HEK293 (cell line): ENCODE measurements around the gene TP53BP2.
A peak's percentile ranks its signal among the peaks of the same experiment; 100 is the strongest.

Experiments
- CTCF ChIA-PET: fragments of 350-600 bp; formaldehyde crosslinking; extraction: SDS; loops from one replicate; lab custom pipeline; 2021; ENCODE audit warnings: antibody characterized with exemption; lab: Yijun Ruan, JAX
- POLR2A ChIA-PET: fragments of 300-600 bp; formaldehyde crosslinking; extraction: SDS; loops from one replicate; lab custom pipeline; 2020; ENCODE audit warnings: antibody characterized with exemption, inconsistent platforms; lab: Yijun Ruan, JAX
- H3K27ac ChIP-seq: fragments of 200-500 bp; sonication (Bioruptor generic); 2 replicates; pipeline ENCODE4 v1.5.1; 2014; ENCODE audit warnings: low read depth, low read length, control low read depth, inconsistent platforms; ENCODE audit errors: extremely low read depth
- H3K36me3 ChIP-seq, 2 experiments: fragments of 200-500 bp in 1 of 2; sonication (Bioruptor generic) in 1 of 2; 1 replicate in 1 of 2; 2 replicates in 1 of 2; pipeline ENCODE4 v1.5.1; 2014 to 2017; ENCODE audit warnings: inconsistent platforms in 2 of 2, low read length in 2 of 2; ENCODE audit not compliant: control insufficient read depth in 2 of 2, insufficient read depth in 1 of 2
- H3K4me1 ChIP-seq: fragments of 200-500 bp; sonication (Bioruptor generic); 2 replicates; pipeline ENCODE4 v1.5.1; 2014; ENCODE audit warnings: mild to moderate bottlenecking, low read length, inconsistent platforms; ENCODE audit not compliant: control insufficient read depth, insufficient read depth
- H3K4me3 ChIP-seq: 2 replicates; pipeline ENCODE4 v1.5.1; 2011; ENCODE audit warnings: low read depth, mild to moderate bottlenecking, control low read depth, low read length, moderate library complexity
- H3K9me3 ChIP-seq: fragments of 200-500 bp; sonication (Bioruptor generic); 2 replicates; pipeline ENCODE4 v1.5.1; 2014; ENCODE audit warnings: low read depth, low read length, inconsistent platforms; ENCODE audit not compliant: control insufficient read depth, insufficient read depth
- BCL11B ChIP-seq: fragments of 450-650 bp; formaldehyde crosslinking; IDR thresholded peaks from 2 replicates; pipeline ENCODE4 v1.5.1; 2016; ENCODE audit warnings: low read depth, missing biosample characterization, missing genetic modification characterization
- GLI4 ChIP-seq: fragments of 450-650 bp; formaldehyde crosslinking; IDR thresholded peaks from 2 replicates; pipeline ENCODE4 v1.5.1; 2016; ENCODE audit warnings: missing biosample characterization, missing genetic modification characterization
- GLIS2 ChIP-seq: fragments of 450-650 bp; formaldehyde crosslinking; IDR thresholded peaks from 2 replicates; pipeline ENCODE4 v1.5.1; 2016; ENCODE audit warnings: missing biosample characterization, missing genetic modification characterization
- KLF8 ChIP-seq: fragments of 450-650 bp; formaldehyde crosslinking; IDR thresholded peaks from 2 replicates; pipeline ENCODE4 v1.5.1; 2016; ENCODE audit warnings: missing biosample characterization, missing genetic modification characterization
- SP2 ChIP-seq: fragments of 450-650 bp; formaldehyde crosslinking; IDR thresholded peaks from 2 replicates; pipeline ENCODE4 v1.5.1; 2016; ENCODE audit warnings: missing biosample characterization, missing genetic modification characterization
- YY2 ChIP-seq: fragments of 450-650 bp; formaldehyde crosslinking; IDR thresholded peaks from 2 replicates; pipeline ENCODE4 v1.5.1; 2016; ENCODE audit warnings: missing biosample characterization, missing genetic modification characterization
- ZBTB1 ChIP-seq: fragments of 450-650 bp; formaldehyde crosslinking; IDR thresholded peaks from 2 replicates; pipeline ENCODE4 v1.5.1; 2016; ENCODE audit warnings: missing biosample characterization, missing genetic modification characterization
- ZBTB20 ChIP-seq: fragments of 450-650 bp; formaldehyde crosslinking; IDR thresholded peaks from 2 replicates; pipeline ENCODE4 v1.5.1; 2016; ENCODE audit warnings: missing biosample characterization, missing genetic modification characterization
- ZBTB21 ChIP-seq: fragments of 450-650 bp; formaldehyde crosslinking; IDR thresholded peaks from 2 replicates; pipeline ENCODE4 v1.5.1; 2017; ENCODE audit warnings: missing biosample characterization, missing genetic modification characterization
- ZBTB48 ChIP-seq: fragments of 450-650 bp; formaldehyde crosslinking; IDR thresholded peaks from 2 replicates; pipeline ENCODE4 v1.5.1; 2016; ENCODE audit warnings: missing biosample characterization, missing genetic modification characterization
- ZFP37 ChIP-seq: fragments of 450-650 bp; formaldehyde crosslinking; IDR thresholded peaks from 2 replicates; pipeline ENCODE4 v1.5.1; 2016; ENCODE audit warnings: missing biosample characterization, missing genetic modification characterization
- ZNF146 ChIP-seq: fragments of 450-650 bp; formaldehyde crosslinking; IDR thresholded peaks from 2 replicates; pipeline ENCODE4 v1.5.1; 2016; ENCODE audit warnings: missing biosample characterization, missing genetic modification characterization
- ZNF169 ChIP-seq: fragments of 450-650 bp; formaldehyde crosslinking; IDR thresholded peaks from 2 replicates; pipeline ENCODE4 v1.5.1; 2016; ENCODE audit warnings: missing biosample characterization, missing genetic modification characterization
- ZNF174 ChIP-seq: fragments of 450-650 bp; formaldehyde crosslinking; IDR thresholded peaks from 2 replicates; pipeline ENCODE4 v1.5.0; 2017; ENCODE audit warnings: missing biosample characterization, mild to moderate bottlenecking, missing genetic modification characterization
- ZNF175 ChIP-seq: fragments of 450-650 bp; formaldehyde crosslinking; IDR thresholded peaks from 2 replicates; pipeline ENCODE4 v1.5.1; 2016; ENCODE audit warnings: missing biosample characterization, missing genetic modification characterization
- ZNF19 ChIP-seq: fragments of 450-650 bp; formaldehyde crosslinking; IDR thresholded peaks from 2 replicates; pipeline ENCODE4; 2016; ENCODE audit warnings: missing biosample characterization, missing genetic modification characterization, low read depth
- ZNF2 ChIP-seq: fragments of 450-650 bp; formaldehyde crosslinking; IDR thresholded peaks from 2 replicates; pipeline ENCODE4 v1.5.1; 2016; ENCODE audit warnings: missing biosample characterization, missing genetic modification characterization
- ZNF23 ChIP-seq: fragments of 450-650 bp; formaldehyde crosslinking; IDR thresholded peaks from 2 replicates; pipeline ENCODE4 v1.5.1; 2016; ENCODE audit warnings: missing biosample characterization, missing genetic modification characterization, borderline replicate concordance
- ZNF292 ChIP-seq: fragments of 450-650 bp; formaldehyde crosslinking; IDR thresholded peaks from 2 replicates; pipeline ENCODE4 v1.5.1; 2016; ENCODE audit warnings: low read depth, missing biosample characterization, missing genetic modification characterization, borderline replicate concordance
- ZNF335 ChIP-seq: fragments of 450-650 bp; formaldehyde crosslinking; conservative IDR thresholded peaks from 2 replicates; pipeline ENCODE4 v1.5.1; 2016; ENCODE audit warnings: missing biosample characterization, missing genetic modification characterization
- ZNF341 ChIP-seq: fragments of 450-650 bp; formaldehyde crosslinking; IDR thresholded peaks from 2 replicates; pipeline ENCODE4; 2016; ENCODE audit warnings: low read depth, missing biosample characterization, missing genetic modification characterization
- ZNF350 ChIP-seq: fragments of 450-650 bp; formaldehyde crosslinking; IDR thresholded peaks from 2 replicates; pipeline ENCODE4 v1.5.0; 2017; ENCODE audit warnings: missing biosample characterization, mild to moderate bottlenecking, missing genetic modification characterization
- ZNF391 ChIP-seq: fragments of 450-650 bp; formaldehyde crosslinking; IDR thresholded peaks from 2 replicates; pipeline ENCODE4 v1.5.1; 2016; ENCODE audit warnings: low read depth, missing biosample characterization, missing genetic modification characterization, borderline replicate concordance
- ZNF555 ChIP-seq: fragments of 450-650 bp; formaldehyde crosslinking; conservative IDR thresholded peaks from 2 replicates; pipeline ENCODE4 v1.5.1; 2017; ENCODE audit warnings: missing biosample characterization, mild to moderate bottlenecking, missing genetic modification characterization, inconsistent platforms
- ZNF561 ChIP-seq: fragments of 450-650 bp; IDR thresholded peaks from 2 replicates; pipeline ENCODE4 v1.5.1; 2018; ENCODE audit warnings: missing biosample characterization, missing genetic modification characterization, borderline replicate concordance
- ZNF571 ChIP-seq: fragments of 450-650 bp; formaldehyde crosslinking; IDR thresholded peaks from 2 replicates; pipeline ENCODE4 v1.5.0; 2017; ENCODE audit warnings: missing biosample characterization, missing genetic modification characterization
- ZNF596 ChIP-seq: fragments of 450-650 bp; IDR thresholded peaks from 2 replicates; pipeline ENCODE4 v1.5.0; 2018; ENCODE audit warnings: missing biosample characterization, mild to moderate bottlenecking, missing genetic modification characterization, moderate library complexity
- ZNF610 ChIP-seq: fragments of 450-650 bp; formaldehyde crosslinking; IDR thresholded peaks from 2 replicates; pipeline ENCODE4 v1.5.1; 2016; ENCODE audit warnings: missing biosample characterization, missing genetic modification characterization, borderline replicate concordance
- ZNF629 ChIP-seq: fragments of 450-650 bp; formaldehyde crosslinking; IDR thresholded peaks from 2 replicates; pipeline ENCODE4 v1.5.1; 2017; ENCODE audit warnings: missing biosample characterization, missing genetic modification characterization
- ZNF664 ChIP-seq: fragments of 450-650 bp; formaldehyde crosslinking; IDR thresholded peaks from 2 replicates; pipeline ENCODE4 v1.5.1; 2016; ENCODE audit warnings: missing biosample characterization, missing genetic modification characterization
- ZNF707 ChIP-seq: fragments of 450-650 bp; formaldehyde crosslinking; IDR thresholded peaks from 2 replicates; pipeline ENCODE4 v1.5.1; 2016; ENCODE audit warnings: missing biosample characterization, missing genetic modification characterization
- ZSCAN4 ChIP-seq: fragments of 450-650 bp; formaldehyde crosslinking; IDR thresholded peaks from 2 replicates; pipeline ENCODE4 v1.5.1; 2017; ENCODE audit warnings: missing biosample characterization, missing genetic modification characterization
- TF ChIP-seq, protein P1 (sequence below): fragments of 450-650 bp; formaldehyde crosslinking; IDR thresholded peaks from 2 replicates; pipeline ENCODE4 v1.5.1; 2016; ENCODE audit warnings: missing biosample characterization, missing genetic modification characterization
- TF ChIP-seq, protein P2 (sequence below): fragments of 450-650 bp; formaldehyde crosslinking; IDR thresholded peaks from 2 replicates; pipeline ENCODE4 v1.5.1; 2016; ENCODE audit warnings: missing biosample characterization, missing genetic modification characterization

TP53BP2 gene

GRCh38 chr1:223819730-223820514 is 25.8 kb downstream of the TP53BP2 start:
- H3K36me3 ChIP-seq, result peaks cover 6 to 13% of the 10 kb centered on the region in 2 experiments; a peak in 2 of 3 replicates
- no peak overlapping the region for H3K4me3 ChIP-seq
- no peaks in the 10 kb centered on the region for H3K9me3 ChIP-seq
- no peak overlapping the region for H3K27ac ChIP-seq
- CTCF ChIA-PET, result interaction anchor here (0.6 to 2.1 kb wide), 8 partner anchors 9 to 512 kb away, joined by 3 to 12 read pairs (median 4); partner anchors contain the start of gene TP53BP2
- POLR2A ChIA-PET, result interaction anchor here (1.0 to 2.5 kb wide), 2 partner anchors 21 to 27 kb away, joined by 4 to 8 read pairs; no protein-coding TSS in a partner anchor
- H3K4me1 ChIP-seq, result peaks cover 20% of the 10 kb centered on the region
- TF ChIP-seq ZNF561 (tag by site-specific recombination) (peak; percentile 95), ZBTB1 (tag by site-specific recombination) (no peak), ZNF19 (tag by site-specific recombination) (0 out of 2 replicates have a peak, but pooled peaks have one; percentile 4), KLF8 (peak; percentile 59), GLI4 (tag by site-specific recombination) (no peak), ZNF596 (tag by site-specific recombination) (no peak), YY2 (tag by site-specific recombination) (no peak), ZNF169 (tag by site-specific recombination) (no peak), ZNF146 (tag by site-specific recombination) (no peak), ZBTB48 (tag by site-specific recombination) (peak; percentile 84), SP2 (tag by site-specific recombination) (no peak), ZNF707 (tag by site-specific recombination) (no peak), GLIS2 (no peak), ZNF23 (tag by site-specific recombination) (no peak), ZNF292 (no peak), ZNF341 (tag by site-specific recombination) (no peak), ZNF629 (peak; percentile 99), ZSCAN4 (tag by site-specific recombination) (no peak; the same call in 1 of the 2 replicates), ZBTB21 (tag by site-specific recombination) (peak; percentile 96), ZNF571 (tag by site-specific recombination) (no peak), ZFP37 (tag by site-specific recombination) (peak; percentile 91), BCL11B (tag by site-specific recombination) (no peak), ZNF174 (tag by site-specific recombination) (no peak), ZNF664 (tag by site-specific recombination) (peak; percentile 93), ZNF335 (peak; percentile 59), ZNF391 (peak; percentile 63; the same call in 1 of the 2 replicates), ZNF350 (no peak), ZNF610 (tag by site-specific recombination) (no peak), ZBTB20 (tag by site-specific recombination) (peak; percentile 71), ZNF175 (tag by site-specific recombination) (no peak), ZNF555 (tag by site-specific recombination) (no peak), ZNF2 (tag by site-specific recombination) (0 out of 2 replicates have a peak, but pooled peaks have one; percentile 47)
- TF ChIP-seq, protein P1, sequence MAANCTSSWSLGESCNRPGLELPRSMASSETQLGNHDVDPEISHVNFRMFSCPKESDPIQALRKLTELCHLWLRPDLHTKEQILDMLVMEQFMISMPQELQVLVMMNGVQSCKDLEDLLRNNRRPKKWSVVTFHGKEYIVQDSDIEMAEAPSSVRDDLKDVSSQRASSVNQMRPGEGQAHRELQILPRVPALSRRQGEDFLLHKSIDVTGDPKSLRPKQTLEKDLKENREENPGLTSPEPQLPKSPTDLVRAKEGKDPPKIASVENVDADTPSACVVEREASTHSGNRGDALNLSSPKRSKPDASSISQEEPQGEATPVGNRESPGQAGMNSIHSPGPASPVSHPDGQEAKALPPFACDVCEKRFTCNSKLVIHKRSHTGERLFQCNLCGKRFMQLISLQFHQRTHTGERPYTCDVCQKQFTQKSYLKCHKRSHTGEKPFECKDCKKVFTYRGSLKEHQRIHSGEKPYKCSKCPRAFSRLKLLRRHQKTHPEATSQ (tag by site-specific recombination), result no peak
- TF ChIP-seq, protein P2, sequence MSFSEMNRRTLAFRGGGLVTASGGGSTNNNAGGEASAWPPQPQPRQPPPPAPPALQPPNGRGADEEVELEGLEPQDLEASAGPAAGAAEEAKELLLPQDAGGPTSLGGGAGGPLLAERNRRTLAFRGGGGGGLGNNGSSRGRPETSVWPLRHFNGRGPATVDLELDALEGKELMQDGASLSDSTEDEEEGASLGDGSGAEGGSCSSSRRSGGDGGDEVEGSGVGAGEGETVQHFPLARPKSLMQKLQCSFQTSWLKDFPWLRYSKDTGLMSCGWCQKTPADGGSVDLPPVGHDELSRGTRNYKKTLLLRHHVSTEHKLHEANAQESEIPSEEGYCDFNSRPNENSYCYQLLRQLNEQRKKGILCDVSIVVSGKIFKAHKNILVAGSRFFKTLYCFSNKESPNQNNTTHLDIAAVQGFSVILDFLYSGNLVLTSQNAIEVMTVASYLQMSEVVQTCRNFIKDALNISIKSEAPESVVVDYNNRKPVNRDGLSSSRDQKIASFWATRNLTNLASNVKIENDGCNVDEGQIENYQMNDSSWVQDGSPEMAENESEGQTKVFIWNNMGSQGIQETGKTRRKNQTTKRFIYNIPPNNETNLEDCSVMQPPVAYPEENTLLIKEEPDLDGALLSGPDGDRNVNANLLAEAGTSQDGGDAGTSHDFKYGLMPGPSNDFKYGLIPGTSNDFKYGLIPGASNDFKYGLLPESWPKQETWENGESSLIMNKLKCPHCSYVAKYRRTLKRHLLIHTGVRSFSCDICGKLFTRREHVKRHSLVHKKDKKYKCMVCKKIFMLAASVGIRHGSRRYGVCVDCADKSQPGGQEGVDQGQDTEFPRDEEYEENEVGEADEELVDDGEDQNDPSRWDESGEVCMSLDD, result no peak
